ENCODE measurements around the gene PTPRG. TPM values are rescaled to one million over a fixed set of nuclear protein-coding genes. Genes with fewer than 3 reads are reported as not detected.
"Not testable (repeated sequence)": the region's sequence is repeated elsewhere in the genome, so short reads cannot be mapped to it uniquely, and the experiment has no call there.

PTPRG gene
- polyA plus RNA-seq, 3 donors: 76.9 to 94.9 (median 92.1) TPM

- DNase-seq (ENCODE audit: extremely low read depth in 1 of 11, low read depth in 9 of 11, low spot score in 4 of 11): not testable (repeated sequence)
Measured at GRCh38 chr3:61552704-61553103, 8.7 kb upstream of the PTPRG start.

- peak in 1 of 11 donors; percentile 7 for DNase-seq (ENCODE audit: extremely low read depth in 1 of 11, low read depth in 9 of 11, low spot score in 4 of 11)
Measured at GRCh38 chr3:61559136-61559731, 2.1 kb upstream of the PTPRG start.

DNA sequence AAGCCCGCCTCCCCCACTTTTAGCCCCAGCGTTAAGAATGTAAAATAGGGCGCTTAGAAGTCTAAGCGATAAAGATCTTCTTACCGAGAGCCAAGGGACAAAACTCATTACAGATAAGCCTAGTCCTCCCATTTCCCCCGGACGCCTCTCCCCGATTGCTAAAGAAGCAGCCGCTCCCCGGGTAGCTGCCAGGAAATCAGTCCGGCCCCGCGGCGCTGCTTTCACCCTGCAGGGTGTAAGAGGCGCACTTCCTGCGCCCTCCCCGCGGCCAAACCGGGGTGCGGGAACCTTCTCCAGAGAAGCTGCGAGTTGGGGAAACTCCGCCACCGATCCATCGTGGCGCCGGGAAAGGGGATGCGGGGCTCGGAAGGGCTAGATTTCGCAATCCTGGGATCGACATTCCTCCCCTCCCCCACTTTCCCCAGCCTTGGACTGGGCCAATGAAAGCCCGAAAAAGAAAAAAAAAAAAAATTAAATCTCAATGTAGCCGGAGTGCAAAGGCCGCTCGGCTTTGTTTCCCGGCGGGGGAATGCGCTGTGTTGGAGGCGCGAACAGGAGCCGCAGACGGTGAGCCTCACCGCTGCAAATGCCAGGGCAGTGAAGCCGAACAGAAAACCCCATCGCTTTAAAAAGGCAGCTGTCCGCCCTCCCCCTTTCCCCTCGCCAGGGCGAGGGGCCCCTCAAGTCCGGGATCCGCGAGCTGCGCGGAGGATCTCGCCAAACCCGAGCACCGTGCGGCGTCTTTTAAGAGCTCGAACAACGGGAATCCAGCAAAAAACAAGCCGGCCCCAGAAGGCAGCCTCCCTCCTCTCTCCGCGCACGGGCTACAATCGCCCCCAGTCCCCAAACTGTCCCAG lies 626 bp upstream of the PTPRG start:
- DNase-seq (ENCODE audit: extremely low read depth in 1 of 11, low read depth in 9 of 11, low spot score in 4 of 11): peak; percentile 73 to 88 (median 83)

- DNase-seq (ENCODE audit: extremely low read depth in 1 of 11, low read depth in 9 of 11, low spot score in 4 of 11): peak in 1 of 11 donors; percentile 28
Measured at GRCh38 chr3:61562042-61562720, 810 bp downstream of the PTPRG start.

GRCh38 chr3:61562721-61563312 lies 1.4 kb downstream of the PTPRG start:
- DNase-seq (ENCODE audit: extremely low read depth in 1 of 11, low read depth in 9 of 11, low spot score in 4 of 11): peak in 1 of 11 donors; percentile 43

- peak in 2 of 11 donors; percentile 20 to 35 for DNase-seq (ENCODE audit: extremely low read depth in 1 of 11, low read depth in 9 of 11, low spot score in 4 of 11)
Measured at GRCh38 chr3:61563313-61564271, 2.2 kb downstream of the PTPRG start.

DNA sequence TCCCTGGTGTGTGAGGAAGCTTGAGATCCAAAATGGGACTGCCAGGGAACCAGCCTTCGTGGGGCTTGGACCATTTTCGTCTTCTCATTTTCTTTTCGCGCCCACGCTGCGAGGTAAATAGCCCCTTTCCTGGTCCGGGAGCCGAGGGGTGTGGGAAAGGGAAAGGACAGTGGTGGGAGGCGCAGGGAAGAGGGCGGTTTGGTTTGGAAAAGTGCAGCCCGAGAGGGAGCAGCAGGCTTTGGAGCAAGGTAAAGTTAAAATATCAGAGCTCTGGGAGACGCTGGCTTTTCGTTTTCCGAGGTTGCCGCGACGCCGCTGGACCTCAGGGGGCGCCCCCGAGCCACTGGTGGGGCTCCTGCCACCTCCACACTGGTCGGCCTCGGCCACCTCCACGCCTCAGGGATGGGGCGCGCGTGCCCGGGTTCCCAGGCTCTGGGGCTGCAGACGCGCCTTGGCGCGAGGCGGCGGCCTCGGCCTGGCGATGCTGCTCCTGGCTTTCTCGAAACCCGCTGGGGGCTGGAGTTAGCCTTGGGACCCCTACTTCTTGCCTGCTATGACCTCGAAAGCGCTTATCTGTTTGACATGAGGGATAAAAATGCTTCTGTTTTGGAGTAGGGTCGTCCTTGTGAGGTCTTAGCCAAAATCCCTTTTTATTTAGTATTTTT lies 3.2 kb downstream of the PTPRG start:
- peak in 4 of 11 donors; percentile 53 to 78 (median 75) for DNase-seq (ENCODE audit: extremely low read depth in 1 of 11, low read depth in 9 of 11, low spot score in 4 of 11)

GRCh38 chr3:61565569-61565968 lies 4.2 kb downstream of the PTPRG start:
- DNase-seq (ENCODE audit: extremely low read depth in 1 of 11, low read depth in 9 of 11, low spot score in 4 of 11): no peak

- no peak for DNase-seq (ENCODE audit: extremely low read depth in 1 of 11, low read depth in 9 of 11, low spot score in 4 of 11)
Measured at GRCh38 chr3:61568127-61568526, 6.8 kb downstream of the PTPRG start.

DNA sequence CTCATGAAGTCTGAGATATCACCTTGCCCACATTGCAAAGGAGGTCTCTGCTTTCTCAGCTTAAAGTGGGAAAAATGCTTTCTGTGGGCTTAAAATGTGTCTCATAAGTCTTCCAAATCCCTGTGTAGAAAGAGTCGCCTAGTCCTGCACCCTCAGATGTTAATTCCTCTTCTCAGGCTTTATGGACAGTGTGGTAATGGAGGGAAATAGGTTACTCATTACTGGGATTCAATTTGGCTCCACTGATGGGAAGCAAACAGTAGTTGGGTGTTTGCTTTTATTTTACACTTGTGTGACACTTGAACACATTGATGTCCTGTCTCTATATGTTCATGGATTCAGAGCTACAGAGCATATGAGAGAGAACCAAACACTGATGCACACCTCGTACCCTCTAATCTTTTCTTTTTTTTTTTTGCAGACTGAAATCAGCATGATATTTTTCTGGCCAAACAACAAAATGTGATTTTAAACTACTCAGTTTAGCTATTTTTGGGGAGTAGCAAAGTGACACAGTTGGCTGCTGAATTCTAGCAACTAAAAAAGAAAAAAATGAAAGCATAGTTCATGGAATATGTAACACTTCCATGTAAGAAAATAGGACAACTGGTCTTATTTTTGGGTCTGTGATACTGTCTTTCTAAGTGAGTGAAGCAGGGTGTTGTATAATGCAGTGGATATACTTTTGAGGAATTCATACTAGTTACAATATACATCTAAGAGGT lies 8.6 kb downstream of the PTPRG start:
- DNase-seq (ENCODE audit: extremely low read depth in 1 of 11, low read depth in 9 of 11, low spot score in 4 of 11): peak in 1 of 11 donors; percentile 13

DNA sequence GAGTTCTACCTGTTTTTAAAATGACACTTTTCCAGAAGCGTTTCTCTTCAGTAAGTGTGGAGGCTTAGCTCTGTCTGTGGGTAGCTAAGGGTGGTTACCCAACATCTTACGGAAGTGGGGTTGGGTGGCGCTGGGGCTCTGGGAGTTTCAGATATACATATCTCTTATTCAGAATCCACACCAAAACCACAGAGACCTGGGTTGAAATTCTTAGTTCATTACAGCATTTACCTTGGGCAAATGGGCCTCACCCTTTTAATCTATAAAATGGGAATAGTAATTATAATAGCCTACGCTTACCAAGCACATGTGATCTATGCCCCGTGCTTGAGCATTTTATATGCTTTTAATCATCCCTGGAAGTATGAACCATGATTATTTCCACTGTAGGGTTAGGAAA lies 9.4 kb downstream of the PTPRG start:
- no peak for DNase-seq (ENCODE audit: extremely low read depth in 1 of 11, low read depth in 9 of 11, low spot score in 4 of 11)

DNA sequence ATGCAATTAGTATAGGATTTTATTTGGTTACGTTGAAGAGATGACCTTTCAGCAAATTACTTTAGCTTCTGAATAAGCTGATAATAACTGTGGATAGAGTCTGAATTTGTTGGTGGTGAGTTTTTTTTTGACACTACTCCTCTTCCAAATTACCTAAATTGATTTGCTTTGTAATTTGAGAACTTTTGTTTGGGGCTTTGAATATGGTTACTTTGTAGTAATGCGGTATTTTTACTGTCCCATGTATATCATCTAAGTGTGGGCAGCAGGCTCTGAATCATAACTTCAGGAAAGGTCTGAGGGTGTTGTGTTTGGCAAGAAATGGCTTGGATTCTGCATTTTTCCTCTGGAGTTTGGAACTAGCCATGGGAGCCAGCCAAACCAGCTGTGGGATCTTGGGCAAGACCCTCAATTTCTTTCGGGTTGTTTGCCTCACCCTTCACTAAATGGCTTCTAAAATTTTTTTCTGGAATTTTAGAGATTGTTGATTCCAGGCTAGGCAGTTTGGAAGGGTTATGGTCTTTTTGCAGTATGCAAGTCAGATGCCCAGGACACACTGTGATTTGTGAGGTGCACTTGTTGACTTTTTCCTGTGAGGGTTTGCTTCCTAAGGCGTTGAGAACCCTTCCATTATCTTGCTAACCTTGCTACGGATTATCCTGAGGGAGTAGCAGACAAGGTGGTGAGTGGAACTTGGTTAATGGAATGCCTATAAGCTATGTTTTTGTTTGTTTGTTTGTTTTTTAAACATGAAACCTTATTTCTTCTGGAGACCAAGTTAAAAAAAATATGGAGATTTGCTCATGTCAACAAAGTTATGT lies 10.4 kb downstream of the PTPRG start:
- DNase-seq (ENCODE audit: extremely low read depth in 1 of 11, low read depth in 9 of 11, low spot score in 4 of 11): no peak

GRCh38 chr3:61572879-61573278 lies 11.5 kb downstream of the PTPRG start:
- no peak for DNase-seq (ENCODE audit: extremely low read depth in 1 of 11, low read depth in 9 of 11, low spot score in 4 of 11)

DNA sequence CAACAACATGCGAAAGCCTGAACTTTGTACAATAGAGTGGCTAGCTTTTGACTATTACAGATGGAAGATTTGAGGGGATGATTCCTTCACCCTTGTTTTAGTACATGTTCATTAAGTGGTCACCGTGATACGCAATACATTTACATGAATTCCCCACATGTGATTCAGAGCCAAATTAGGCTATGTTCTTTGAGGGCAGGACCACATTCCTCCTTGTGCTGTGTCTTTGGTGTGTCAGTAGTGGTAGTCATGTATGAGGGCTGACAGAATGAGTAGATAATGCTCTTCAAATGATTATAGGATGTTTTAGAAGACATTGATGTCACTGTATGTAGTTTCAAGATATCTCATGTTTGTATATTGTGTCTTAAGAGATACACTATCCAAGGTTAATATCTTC lies 12.1 kb downstream of the PTPRG start:
- no peak for DNase-seq (ENCODE audit: extremely low read depth in 1 of 11, low read depth in 9 of 11, low spot score in 4 of 11)

GRCh38 chr3:61574854-61575253 lies 13.5 kb downstream of the PTPRG start:
- no peak for DNase-seq (ENCODE audit: extremely low read depth in 1 of 11, low read depth in 9 of 11, low spot score in 4 of 11)

- no peak for DNase-seq (ENCODE audit: extremely low read depth in 1 of 11, low read depth in 9 of 11, low spot score in 4 of 11)
Measured at GRCh38 chr3:61575893-61576292, 14.5 kb downstream of the PTPRG start.

- DNase-seq (ENCODE audit: extremely low read depth in 1 of 11, low read depth in 9 of 11, low spot score in 4 of 11): no peak
Measured at GRCh38 chr3:61577760-61578159, 16.4 kb downstream of the PTPRG start.

All from renal cortex interstitium (tissue), 11 donors.